Measurements from ENCODE around the gene U2AF1L4.

Gene U2AF1L4

DNA sequence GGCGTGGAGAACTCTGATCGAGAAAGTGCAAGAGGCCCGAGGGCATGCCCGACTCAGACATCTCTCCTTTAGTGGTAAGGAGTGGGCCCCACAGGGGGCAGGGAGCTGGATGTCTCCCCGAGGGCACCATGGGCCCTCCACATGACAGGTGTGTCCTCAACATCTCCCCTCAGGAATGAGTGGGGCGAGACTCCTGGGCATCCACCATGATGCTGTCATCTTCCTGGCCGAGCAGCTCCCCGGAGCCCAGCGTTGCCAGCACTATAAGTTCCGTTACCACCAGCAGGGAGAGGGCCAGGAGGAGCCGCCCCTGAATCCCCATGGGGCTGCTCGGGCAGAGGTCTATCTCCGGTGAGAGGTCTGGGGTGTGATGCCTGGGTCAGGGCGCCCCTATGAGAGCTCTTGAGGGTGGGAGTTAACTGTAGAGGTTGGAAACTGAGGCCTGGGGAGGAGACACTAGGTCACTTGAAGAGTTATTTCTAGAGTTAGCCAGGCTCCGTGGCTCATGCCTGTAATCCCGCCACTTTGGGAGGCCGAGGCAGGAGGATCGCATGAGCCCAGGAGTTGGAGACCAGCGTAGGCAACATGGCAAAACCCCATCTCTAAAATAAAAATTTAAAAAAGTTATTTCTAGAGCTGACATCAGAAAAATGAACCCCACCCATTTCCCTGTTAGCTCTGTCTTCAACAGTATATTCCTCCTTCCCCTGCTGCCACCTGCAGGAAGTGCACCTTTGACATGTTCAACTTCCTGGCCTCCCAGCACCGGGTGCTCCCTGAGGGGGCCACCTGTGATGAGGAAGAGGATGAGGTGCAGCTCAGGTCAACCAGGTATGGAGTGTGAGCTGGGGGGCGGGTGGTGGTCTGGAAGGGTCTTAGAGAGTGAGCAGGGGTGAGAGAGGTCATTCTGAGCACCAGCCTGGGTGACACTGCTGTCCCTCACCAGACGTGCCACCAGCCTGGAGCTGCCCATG, 8.0 kb downstream of the U2AF1L4 start:
- H2BK12ac ChIP-seq (ENCODE audit: low read length in 2 of 2) = no peak overlapping the region
- no peak overlapping the region for H3K9ac ChIP-seq (ENCODE audit: low read length)
- H2BK15ac ChIP-seq (ENCODE audit: low read depth, poor library complexity, severe bottlenecking) = no peak overlapping the region
- H2AFZ ChIP-seq (ENCODE audit: low read depth, low read length) = no peak overlapping the region
- H3K4me1 ChIP-seq (ENCODE audit: control insufficient read depth, insufficient read depth, low read depth, low read length) = peaks cover 12% of the 10 kb centered on the region
- WGBS = 96% methylated on average over 21 of the region's 22 CpGs
- H2AK5ac ChIP-seq (ENCODE audit: low read length, severe bottlenecking) = no peak overlapping the region
- no peak overlapping the region for H3K4me2 ChIP-seq (ENCODE audit: low read length, poor library complexity, severe bottlenecking)
- no peak overlapping the region for H4K8ac ChIP-seq (ENCODE audit: low read length)
- no peak overlapping the region for H4K91ac ChIP-seq (ENCODE audit: low read length)
- H3K4ac ChIP-seq (ENCODE audit: low read depth in 1 of 2, low read length in 2 of 2) = no peak overlapping the region
- DNase-seq = no peak
- no peak overlapping the region for H2BK120ac ChIP-seq (ENCODE audit: low read depth, low read length)
- no peak overlapping the region for H3K23ac ChIP-seq (ENCODE audit: low read length in 2 of 2)
- peaks cover 29% of the 10 kb centered on the region for H3K79me1 ChIP-seq (replicated peaks; ENCODE audit: low read length, poor library complexity, severe bottlenecking)
- no peak overlapping the region for H3K27ac ChIP-seq (ENCODE audit: low read length, poor library complexity, severe bottlenecking)
- no peaks in the 10 kb centered on the region for H3K27me3 ChIP-seq (ENCODE audit: control insufficient read depth in 1 of 2, insufficient read depth in 1 of 2, low read length in 2 of 2)
- H3K14ac ChIP-seq (ENCODE audit: low read length in 2 of 2) = no peak overlapping the region
- H3K36me3 ChIP-seq (ENCODE audit: control insufficient read depth in 1 of 2, insufficient read depth in 2 of 2, low read depth in 1 of 2, low read length in 2 of 2) = peaks cover 63 to 76% of the 10 kb centered on the region in 2 experiments
- H3K9me3 ChIP-seq (ENCODE audit: control insufficient read depth, low read length) = no peaks in the 10 kb centered on the region
- H3K18ac ChIP-seq (ENCODE audit: low read depth in 1 of 2, low read length in 2 of 2) = no peak overlapping the region
- H2BK5ac ChIP-seq (ENCODE audit: low read depth, low read length, poor library complexity, severe bottlenecking) = no peak overlapping the region
- H3K4me3 ChIP-seq (ENCODE audit: insufficient read depth in 1 of 2, low read depth in 1 of 2, low read length in 2 of 2) = no peak overlapping the region

DNA sequence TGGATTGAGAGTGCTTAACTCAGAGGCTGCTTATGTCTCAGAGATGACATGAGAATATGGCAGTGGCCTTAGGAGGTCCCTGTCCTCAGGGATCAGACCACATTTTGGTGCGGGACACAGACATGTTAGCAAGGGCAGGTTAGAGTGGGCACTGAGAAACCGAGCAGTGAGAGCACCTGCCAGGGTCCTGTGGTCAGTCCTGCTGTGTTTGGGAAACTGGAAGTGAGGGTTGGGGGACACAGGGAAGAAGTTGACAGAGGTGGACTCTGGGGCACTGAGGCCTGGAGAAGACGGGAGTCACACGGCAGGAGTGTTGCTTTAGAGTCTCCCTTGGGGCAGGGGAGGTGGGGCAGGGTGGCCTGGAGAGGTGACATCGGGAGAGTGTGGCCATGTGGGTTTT, 10.3 kb downstream of the U2AF1L4 start:
- H2BK15ac ChIP-seq (ENCODE audit: low read depth, poor library complexity, severe bottlenecking) = no peak overlapping the region
- H4K91ac ChIP-seq (ENCODE audit: low read length) = no peak overlapping the region
- H2AFZ ChIP-seq (ENCODE audit: low read depth, low read length) = no peak overlapping the region
- H3K23ac ChIP-seq (ENCODE audit: low read length in 2 of 2) = no peak overlapping the region
- no peak for DNase-seq
- no peak overlapping the region for H3K14ac ChIP-seq (ENCODE audit: low read length in 2 of 2)
- WGBS = 97% methylated on average over 2 of the region's 5 CpGs
- H3K4me1 ChIP-seq (ENCODE audit: control insufficient read depth, insufficient read depth, low read depth, low read length) = peaks cover 5% of the 10 kb centered on the region
- no peaks in the 10 kb centered on the region for H3K27me3 ChIP-seq (ENCODE audit: control insufficient read depth in 1 of 2, insufficient read depth in 1 of 2, low read length in 2 of 2)
- H3K79me1 ChIP-seq (replicated peaks; ENCODE audit: low read length, poor library complexity, severe bottlenecking) = peaks cover 49% of the 10 kb centered on the region
- no peak overlapping the region for H4K8ac ChIP-seq (ENCODE audit: low read length)
- H2BK5ac ChIP-seq (ENCODE audit: low read depth, low read length, poor library complexity, severe bottlenecking) = no peak overlapping the region
- H2BK12ac ChIP-seq (ENCODE audit: low read length in 2 of 2) = no peak overlapping the region
- H2BK120ac ChIP-seq (ENCODE audit: low read depth, low read length) = no peak overlapping the region
- no peaks in the 10 kb centered on the region for H3K9me3 ChIP-seq (ENCODE audit: control insufficient read depth, low read length)
- H3K27ac ChIP-seq (ENCODE audit: low read length, poor library complexity, severe bottlenecking) = no peak overlapping the region
- H2AK5ac ChIP-seq (ENCODE audit: low read length, severe bottlenecking) = no peak overlapping the region
- no peak overlapping the region for H3K4ac ChIP-seq (ENCODE audit: low read depth in 1 of 2, low read length in 2 of 2)
- no peak overlapping the region for H3K9ac ChIP-seq (ENCODE audit: low read length)
- peaks cover 82 to 97% of the 10 kb centered on the region in 2 experiments for H3K36me3 ChIP-seq (ENCODE audit: control insufficient read depth in 1 of 2, insufficient read depth in 2 of 2, low read depth in 1 of 2, low read length in 2 of 2)
- no peak overlapping the region for H3K4me3 ChIP-seq (ENCODE audit: insufficient read depth in 1 of 2, low read depth in 1 of 2, low read length in 2 of 2)
- no peak overlapping the region for H3K18ac ChIP-seq (ENCODE audit: low read depth in 1 of 2, low read length in 2 of 2)
- H3K4me2 ChIP-seq (ENCODE audit: low read length, poor library complexity, severe bottlenecking) = no peak overlapping the region

DNA sequence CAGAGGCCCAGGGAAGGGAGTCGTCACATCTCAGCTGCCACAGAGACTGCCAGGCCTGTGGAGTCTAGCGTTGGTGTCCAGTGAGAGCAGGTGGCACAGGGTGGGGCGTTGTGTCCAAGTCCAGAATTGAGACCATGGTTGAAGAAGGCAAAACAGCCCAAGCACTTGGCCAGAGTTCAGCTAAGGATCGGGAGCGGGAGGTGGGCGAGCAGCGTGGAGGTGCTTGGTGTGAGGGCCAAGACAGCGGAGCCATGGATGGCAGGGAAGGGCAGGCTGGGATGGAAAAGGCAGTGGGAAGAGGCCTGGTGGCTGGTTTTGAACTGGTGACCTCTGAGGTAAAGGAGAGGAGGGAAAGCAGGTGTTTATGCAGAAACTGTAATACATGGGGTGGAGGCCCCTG, 10.9 kb downstream of the U2AF1L4 start:
- Histone ChIP-seq H3K14ac (ENCODE audit: low read length in 2 of 2) (no peak overlapping the region), H3K27ac (ENCODE audit: low read length, poor library complexity, severe bottlenecking) (no peak overlapping the region), H2BK15ac (ENCODE audit: low read depth, poor library complexity, severe bottlenecking) (no peak overlapping the region), H3K4me3 (ENCODE audit: insufficient read depth in 1 of 2, low read depth in 1 of 2, low read length in 2 of 2) (no peak overlapping the region), H3K4me2 (ENCODE audit: low read length, poor library complexity, severe bottlenecking) (no peak overlapping the region), H3K4ac (ENCODE audit: low read depth in 1 of 2, low read length in 2 of 2) (no peak overlapping the region), H4K91ac (ENCODE audit: low read length) (no peak overlapping the region), H2AFZ (ENCODE audit: low read depth, low read length) (no peak overlapping the region), H2AK5ac (ENCODE audit: low read length, severe bottlenecking) (no peak overlapping the region), H2BK12ac (ENCODE audit: low read length in 2 of 2) (no peak overlapping the region), H3K79me1 (replicated peaks; ENCODE audit: low read length, poor library complexity, severe bottlenecking) (peaks cover 54% of the 10 kb centered on the region), H3K9me3 (ENCODE audit: control insufficient read depth, low read length) (no peaks in the 10 kb centered on the region), H3K18ac (ENCODE audit: low read depth in 1 of 2, low read length in 2 of 2) (no peak overlapping the region), H3K4me1 (ENCODE audit: control insufficient read depth, insufficient read depth, low read depth, low read length) (peaks cover 2% of the 10 kb centered on the region), H3K23ac (ENCODE audit: low read length in 2 of 2) (no peak overlapping the region), H3K9ac (ENCODE audit: low read length) (peak overlapping the region; percentile 33), H4K8ac (ENCODE audit: low read length) (peak overlapping the region; percentile 35), H3K36me3 (ENCODE audit: control insufficient read depth in 1 of 2, insufficient read depth in 2 of 2, low read depth in 1 of 2, low read length in 2 of 2) (peaks cover 88 to 98% of the 10 kb centered on the region in 2 experiments), H3K27me3 (ENCODE audit: control insufficient read depth in 1 of 2, insufficient read depth in 1 of 2, low read length in 2 of 2) (no peaks in the 10 kb centered on the region), H2BK120ac (ENCODE audit: low read depth, low read length) (no peak overlapping the region), H2BK5ac (ENCODE audit: low read depth, low read length, poor library complexity, severe bottlenecking) (no peak overlapping the region)
- no peak for DNase-seq
- WGBS = 97% methylated on average over 8 of the region's 8 CpGs

- no peak overlapping the region for H2BK12ac ChIP-seq (ENCODE audit: low read length in 2 of 2)
- H3K27ac ChIP-seq (ENCODE audit: low read length, poor library complexity, severe bottlenecking) = no peak overlapping the region
- H3K23ac ChIP-seq (ENCODE audit: low read length in 2 of 2) = no peak overlapping the region
- H3K79me1 ChIP-seq (replicated peaks; ENCODE audit: low read length, poor library complexity, severe bottlenecking) = peaks cover 59% of the 10 kb centered on the region
- no peak overlapping the region for H4K8ac ChIP-seq (ENCODE audit: low read length)
- no peaks in the 10 kb centered on the region for H3K27me3 ChIP-seq (ENCODE audit: control insufficient read depth in 1 of 2, insufficient read depth in 1 of 2, low read length in 2 of 2)
- H4K91ac ChIP-seq (ENCODE audit: low read length) = no peak overlapping the region
- no peak overlapping the region for H2BK15ac ChIP-seq (ENCODE audit: low read depth, poor library complexity, severe bottlenecking)
- H2AK5ac ChIP-seq (ENCODE audit: low read length, severe bottlenecking) = no peak overlapping the region
- no peak overlapping the region for H3K4me2 ChIP-seq (ENCODE audit: low read length, poor library complexity, severe bottlenecking)
- WGBS = 96% methylated on average over 28 of the region's 35 CpGs
- DNase-seq = no peak
- H3K4me3 ChIP-seq (ENCODE audit: insufficient read depth in 1 of 2, low read depth in 1 of 2, low read length in 2 of 2) = no peak overlapping the region
- H3K9ac ChIP-seq (ENCODE audit: low read length) = peak overlapping the region; percentile 33
- H3K4me1 ChIP-seq (ENCODE audit: control insufficient read depth, insufficient read depth, low read depth, low read length) = peaks cover 2% of the 10 kb centered on the region
- no peaks in the 10 kb centered on the region for H3K9me3 ChIP-seq (ENCODE audit: control insufficient read depth, low read length)
- H2BK120ac ChIP-seq (ENCODE audit: low read depth, low read length) = no peak overlapping the region
- peaks cover 88 to 98% of the 10 kb centered on the region in 2 experiments for H3K36me3 ChIP-seq (ENCODE audit: control insufficient read depth in 1 of 2, insufficient read depth in 2 of 2, low read depth in 1 of 2, low read length in 2 of 2)
- no peak overlapping the region for H2BK5ac ChIP-seq (ENCODE audit: low read depth, low read length, poor library complexity, severe bottlenecking)
- H3K4ac ChIP-seq (ENCODE audit: low read depth in 1 of 2, low read length in 2 of 2) = no peak overlapping the region
- H2AFZ ChIP-seq (ENCODE audit: low read depth, low read length) = no peak overlapping the region
- no peak overlapping the region for H3K14ac ChIP-seq (ENCODE audit: low read length in 2 of 2)
- H3K18ac ChIP-seq (ENCODE audit: low read depth in 1 of 2, low read length in 2 of 2) = no peak overlapping the region
Measured at GRCh38 chr19:35733180-35734125, 11.8 kb downstream of the U2AF1L4 start.

Data from mesenchymal stem cell (in vitro differentiated cells and primary cell).